Measurements from ENCODE around the gene PRF1.
"Not testable (repeated sequence)": the region's sequence is repeated elsewhere in the genome, so short reads cannot be mapped to it uniquely, and the experiment has no call there.

PRF1 gene

DNA sequence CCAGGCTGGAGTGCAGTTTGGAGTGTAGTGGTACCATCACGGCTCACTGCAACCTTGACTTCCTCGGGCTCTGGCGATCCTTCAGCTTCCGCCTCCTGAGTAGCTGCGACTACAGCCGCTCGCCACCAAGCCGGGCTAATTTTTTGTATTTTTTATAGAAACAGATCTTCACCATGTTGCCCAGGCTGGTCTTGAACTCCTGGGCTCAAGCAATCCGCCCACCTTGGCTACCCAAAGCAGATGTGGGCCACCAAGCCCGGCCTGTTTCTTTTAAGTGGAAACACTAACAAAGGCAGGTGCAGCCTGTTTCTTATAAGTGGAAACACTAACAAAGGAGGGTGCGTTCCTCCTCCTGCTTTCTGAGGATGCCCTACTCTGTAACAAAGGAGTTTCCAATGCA is 18.2 kb downstream of the PRF1 start:
- no peak overlapping the region for H3K4me3 ChIP-seq (ENCODE audit: control insufficient read depth, low read depth, low read length)
- TF ChIP-seq, protein P1, sequence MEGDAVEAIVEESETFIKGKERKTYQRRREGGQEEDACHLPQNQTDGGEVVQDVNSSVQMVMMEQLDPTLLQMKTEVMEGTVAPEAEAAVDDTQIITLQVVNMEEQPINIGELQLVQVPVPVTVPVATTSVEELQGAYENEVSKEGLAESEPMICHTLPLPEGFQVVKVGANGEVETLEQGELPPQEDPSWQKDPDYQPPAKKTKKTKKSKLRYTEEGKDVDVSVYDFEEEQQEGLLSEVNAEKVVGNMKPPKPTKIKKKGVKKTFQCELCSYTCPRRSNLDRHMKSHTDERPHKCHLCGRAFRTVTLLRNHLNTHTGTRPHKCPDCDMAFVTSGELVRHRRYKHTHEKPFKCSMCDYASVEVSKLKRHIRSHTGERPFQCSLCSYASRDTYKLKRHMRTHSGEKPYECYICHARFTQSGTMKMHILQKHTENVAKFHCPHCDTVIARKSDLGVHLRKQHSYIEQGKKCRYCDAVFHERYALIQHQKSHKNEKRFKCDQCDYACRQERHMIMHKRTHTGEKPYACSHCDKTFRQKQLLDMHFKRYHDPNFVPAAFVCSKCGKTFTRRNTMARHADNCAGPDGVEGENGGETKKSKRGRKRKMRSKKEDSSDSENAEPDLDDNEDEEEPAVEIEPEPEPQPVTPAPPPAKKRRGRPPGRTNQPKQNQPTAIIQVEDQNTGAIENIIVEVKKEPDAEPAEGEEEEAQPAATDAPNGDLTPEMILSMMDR (IDR thresholded peaks at IDR 0.05; ENCODE audit: control insufficient read depth, insufficient read depth, low read depth, low read length, missing control alignments): no peak
- DNase-seq (ENCODE audit: low read depth): no peak

DNA sequence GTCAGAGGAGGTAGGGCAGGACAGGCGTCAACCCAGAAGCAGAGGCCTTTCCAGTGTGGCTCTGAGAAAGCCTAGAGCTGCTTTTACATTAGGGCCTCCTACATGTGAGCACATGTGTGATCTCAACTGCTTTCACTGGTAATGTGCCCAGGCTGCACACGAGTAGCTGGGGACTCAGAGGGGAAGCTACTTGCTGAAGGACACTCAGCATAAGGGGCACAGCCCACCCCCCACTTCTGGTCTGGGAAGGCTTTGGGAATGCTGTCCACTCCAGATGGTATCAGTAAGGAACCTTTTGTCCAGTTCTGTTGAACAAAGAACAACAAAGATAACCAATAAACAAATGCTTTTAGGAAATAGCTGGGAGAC is 18.9 kb downstream of the PRF1 start:
- TF ChIP-seq, protein P1 (IDR thresholded peaks at IDR 0.05; ENCODE audit: control insufficient read depth, insufficient read depth, low read depth, low read length, missing control alignments): no peak
- no peak for DNase-seq (ENCODE audit: low read depth)
- no peak overlapping the region for H3K4me3 ChIP-seq (ENCODE audit: control insufficient read depth, low read depth, low read length)

DNA sequence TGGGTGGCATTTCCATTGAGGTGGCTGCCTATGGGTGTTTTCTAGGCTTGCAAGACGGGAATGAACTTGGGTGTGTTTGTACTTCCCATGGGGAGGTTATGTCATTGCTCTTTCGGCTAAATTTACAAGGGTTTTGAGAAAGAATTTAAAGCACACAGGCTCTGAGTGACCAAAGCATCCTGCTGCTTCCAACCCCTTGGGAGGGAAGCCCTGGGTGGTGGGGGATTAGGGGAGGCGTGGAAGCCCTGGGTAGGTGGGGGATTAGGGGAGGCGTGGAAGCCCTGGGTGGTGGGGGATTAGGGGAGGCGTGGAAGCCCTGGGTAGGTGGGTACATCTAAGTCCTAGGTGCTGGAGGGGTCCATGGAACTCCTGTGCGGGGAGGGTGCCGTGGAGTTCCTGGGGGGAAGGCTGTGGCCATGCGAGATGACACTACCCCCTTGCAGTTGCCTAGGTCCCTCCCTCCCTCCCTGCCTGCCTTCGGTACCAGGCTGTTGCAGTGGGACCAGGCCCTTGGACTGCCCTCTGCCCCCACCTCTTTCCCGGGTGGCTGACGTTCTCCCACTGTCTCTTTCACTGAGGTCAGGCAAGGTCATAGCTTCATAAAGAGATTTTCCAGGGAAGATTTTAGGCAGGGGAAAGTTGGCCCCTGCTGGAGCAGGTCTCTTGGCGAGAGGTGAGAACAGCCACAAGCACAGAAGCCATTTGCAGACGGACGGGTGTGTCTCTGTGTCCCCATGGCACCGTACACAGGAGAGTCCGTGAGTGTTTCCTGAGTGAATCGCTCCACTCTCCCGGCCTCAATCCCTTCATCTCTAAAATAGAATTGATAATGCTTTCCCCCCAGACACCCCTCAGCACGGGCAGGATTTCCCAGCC is 19.5 kb downstream of the PRF1 start:
- TF ChIP-seq, protein P1 (IDR thresholded peaks at IDR 0.05; ENCODE audit: control insufficient read depth, insufficient read depth, low read depth, low read length, missing control alignments): no peak
- DNase-seq (ENCODE audit: low read depth): no peak
- no peak overlapping the region for H3K4me3 ChIP-seq (ENCODE audit: control insufficient read depth, low read depth, low read length)

DNA sequence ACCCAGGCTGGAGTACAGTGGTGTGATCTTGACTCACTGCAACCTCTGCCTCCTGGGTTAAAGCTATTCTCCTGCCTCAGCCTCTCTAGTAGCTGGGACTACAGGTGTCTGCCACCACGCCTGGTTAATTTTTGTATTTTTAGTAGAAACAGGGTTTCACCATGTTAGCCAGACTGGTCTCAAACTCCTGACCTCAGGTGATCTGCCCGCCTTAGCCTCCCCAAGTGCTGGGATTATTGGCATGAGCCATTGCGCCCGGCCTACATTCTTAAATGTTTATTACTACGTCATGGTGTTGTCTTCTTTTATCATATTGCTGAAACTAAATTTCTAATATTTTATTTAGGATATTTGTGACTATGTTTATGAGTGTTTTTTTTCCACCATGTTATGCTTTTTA is 21.4 kb downstream of the PRF1 start:
- H3K4me3 ChIP-seq (ENCODE audit: control insufficient read depth, low read depth, low read length); DNase-seq (ENCODE audit: low read depth): not testable (repeated sequence)

DNA sequence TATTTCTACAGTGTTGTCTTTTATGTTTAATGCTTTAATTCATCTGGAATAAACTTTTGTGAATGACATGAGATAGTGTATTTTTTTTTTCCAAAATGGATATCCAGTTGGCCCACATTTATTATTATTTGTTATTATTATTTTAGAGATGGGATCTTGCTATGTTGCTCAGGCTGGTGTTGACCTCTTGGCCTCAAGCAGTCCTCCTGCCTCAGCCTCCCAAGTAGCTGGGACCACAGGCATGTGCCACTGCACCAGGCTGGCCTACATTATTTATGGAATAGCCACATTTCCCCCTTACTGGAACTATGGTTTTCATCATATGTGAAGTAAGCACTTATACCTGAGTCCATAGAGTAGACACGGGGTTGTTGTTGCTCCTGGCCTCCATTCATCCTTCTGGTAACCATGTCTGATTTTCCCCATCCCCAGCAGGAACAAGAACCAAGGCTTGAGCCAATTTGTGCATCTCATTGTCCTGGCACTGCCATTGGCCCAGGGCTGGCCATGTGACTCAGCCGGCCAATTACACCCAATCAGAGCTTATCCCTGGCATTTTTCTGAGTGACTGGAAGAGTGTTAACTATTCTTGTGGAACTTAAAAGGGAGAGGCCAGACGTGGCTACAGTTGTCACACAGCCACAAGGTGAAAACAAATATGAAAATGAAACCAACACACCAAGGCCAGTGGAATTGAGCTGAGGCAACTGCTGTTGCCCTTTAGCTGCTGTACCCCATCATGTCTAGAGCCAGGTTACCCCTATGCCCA is 23.1 kb downstream of the PRF1 start:
- H3K4me3 ChIP-seq (ENCODE audit: control insufficient read depth, low read depth, low read length): no peak overlapping the region
- DNase-seq (ENCODE audit: low read depth): no peak
- TF ChIP-seq, protein P1 (IDR thresholded peaks at IDR 0.05; ENCODE audit: control insufficient read depth, insufficient read depth, low read depth, low read length, missing control alignments): no peak

DNA sequence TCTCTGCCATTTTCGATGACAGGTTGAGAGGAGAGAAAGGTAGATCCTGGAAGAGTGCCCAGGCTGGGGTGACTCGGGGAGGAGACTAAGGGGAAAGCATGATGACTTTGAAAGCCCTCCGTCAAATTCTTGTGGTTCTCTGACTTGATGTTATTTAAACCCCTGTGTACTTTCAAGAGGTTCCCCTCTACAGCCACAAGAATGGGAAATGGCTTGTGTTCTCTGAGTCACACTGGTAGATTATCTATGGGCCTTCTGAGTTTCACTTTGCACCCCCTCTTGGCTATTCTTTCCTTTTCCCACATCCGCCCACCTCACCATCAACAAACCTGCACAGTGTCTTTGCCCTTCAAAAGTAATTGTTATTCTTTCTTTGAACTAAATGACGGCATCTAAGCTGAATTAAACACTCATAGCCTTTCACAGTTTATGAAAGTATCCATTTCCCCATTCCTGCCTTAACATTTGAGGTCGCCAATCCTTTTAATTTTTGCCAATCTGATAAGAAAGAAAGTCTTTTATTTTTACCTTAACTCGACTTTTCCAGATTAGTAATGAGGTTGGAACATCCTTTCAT is 24.1 kb downstream of the PRF1 start:
- TF ChIP-seq, protein P1 (IDR thresholded peaks at IDR 0.05; ENCODE audit: control insufficient read depth, insufficient read depth, low read depth, low read length, missing control alignments): no peak
- H3K4me3 ChIP-seq (ENCODE audit: control insufficient read depth, low read depth, low read length): no peak overlapping the region
- DNase-seq (ENCODE audit: low read depth): no peak
